CD4-positive, alpha-beta T cell treated with Interleukin-10 for 1 hour (primary cell): Measurements from ENCODE around the gene ZFP57.

ENCODE experiments used
- DNase-seq: peaks from one replicate; pipeline ENCODE4 v3.0.0-alpha.2; 2020

The ZFP57 gene

DNA sequence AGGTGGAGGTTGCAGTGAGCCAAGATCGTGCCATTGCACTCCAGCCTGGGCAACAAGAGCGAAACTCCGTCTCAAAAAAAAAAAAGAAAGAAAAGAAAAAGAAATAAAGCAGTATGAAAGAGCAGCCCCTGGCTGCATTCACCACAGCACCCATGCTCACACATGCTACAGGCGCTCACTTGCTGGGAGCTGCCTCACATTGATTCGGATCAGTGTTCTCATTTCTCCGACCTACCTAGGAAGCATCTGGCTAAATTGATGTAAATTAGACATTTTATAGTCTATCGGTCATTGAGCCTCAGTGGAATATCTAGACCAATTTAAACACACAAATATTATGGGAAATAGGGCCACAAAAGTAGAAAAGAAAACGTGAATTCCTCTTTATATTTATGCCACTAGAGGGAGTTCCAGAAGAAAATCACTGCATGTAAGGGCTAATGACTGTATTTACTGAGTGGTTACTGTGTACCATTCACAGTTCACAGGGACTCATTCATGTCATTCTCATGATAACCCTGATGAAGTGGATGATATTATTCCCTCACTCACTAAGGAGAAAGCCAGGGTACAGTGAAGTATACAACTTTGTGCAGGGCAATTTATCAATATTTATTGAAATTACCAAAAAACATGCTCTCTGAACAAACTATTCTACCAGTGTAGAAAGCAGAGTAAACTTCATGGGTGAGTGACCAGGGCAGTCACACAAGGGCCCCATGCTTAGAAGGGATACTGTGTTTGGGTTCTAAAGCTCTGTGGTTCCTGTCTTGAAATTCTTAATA, 29.3 kb downstream of the ZFP57 start:
- peak; percentile 60 for DNase-seq

DNA sequence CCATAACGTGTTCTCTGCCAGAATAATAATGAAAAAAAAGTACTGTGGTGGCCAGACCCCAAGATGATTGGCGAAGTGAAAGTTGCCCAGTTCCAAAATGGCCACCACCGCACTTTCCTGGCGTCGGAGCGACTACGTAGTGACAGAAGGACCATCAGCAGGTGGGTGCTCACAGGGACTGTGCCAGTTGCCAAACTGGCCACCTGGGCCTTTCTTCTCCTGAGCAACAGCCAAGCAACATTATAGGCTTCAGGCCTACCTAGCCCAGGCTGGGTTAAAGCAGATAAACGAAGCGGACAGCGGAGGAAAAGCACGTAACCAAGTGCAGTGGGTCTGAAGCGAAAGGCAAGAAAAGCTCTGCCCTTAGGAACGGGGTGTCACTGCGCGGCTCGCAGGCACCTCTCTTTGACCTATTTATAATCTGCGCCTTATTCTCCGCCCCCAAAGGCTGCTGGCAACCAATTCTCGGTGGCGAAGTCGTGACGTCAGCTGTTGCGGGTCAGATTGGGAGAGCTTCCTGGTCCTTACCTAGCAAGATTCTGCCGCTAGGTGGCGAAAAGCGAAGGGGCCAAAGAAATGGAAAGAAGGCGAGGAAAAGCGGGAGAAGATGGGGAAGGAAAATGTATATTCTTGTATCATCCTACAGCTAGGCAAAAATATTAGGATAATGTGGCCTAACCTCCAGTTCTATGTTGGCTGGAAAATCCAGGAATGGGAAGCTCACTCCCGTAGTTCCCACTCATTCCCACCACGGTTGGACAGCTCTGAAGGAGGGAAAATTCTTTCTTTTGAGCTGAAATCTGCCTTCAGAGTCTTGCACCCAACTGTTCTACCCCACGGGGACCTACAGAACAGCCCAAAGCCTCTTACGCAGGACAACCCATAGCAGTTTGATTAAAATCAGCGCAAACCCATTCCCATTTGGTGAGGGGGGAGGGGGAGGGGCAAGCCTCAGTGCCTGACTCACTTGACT, 31.0 kb downstream of the ZFP57 start:
- DNase-seq, result peak; percentile 99

DNA sequence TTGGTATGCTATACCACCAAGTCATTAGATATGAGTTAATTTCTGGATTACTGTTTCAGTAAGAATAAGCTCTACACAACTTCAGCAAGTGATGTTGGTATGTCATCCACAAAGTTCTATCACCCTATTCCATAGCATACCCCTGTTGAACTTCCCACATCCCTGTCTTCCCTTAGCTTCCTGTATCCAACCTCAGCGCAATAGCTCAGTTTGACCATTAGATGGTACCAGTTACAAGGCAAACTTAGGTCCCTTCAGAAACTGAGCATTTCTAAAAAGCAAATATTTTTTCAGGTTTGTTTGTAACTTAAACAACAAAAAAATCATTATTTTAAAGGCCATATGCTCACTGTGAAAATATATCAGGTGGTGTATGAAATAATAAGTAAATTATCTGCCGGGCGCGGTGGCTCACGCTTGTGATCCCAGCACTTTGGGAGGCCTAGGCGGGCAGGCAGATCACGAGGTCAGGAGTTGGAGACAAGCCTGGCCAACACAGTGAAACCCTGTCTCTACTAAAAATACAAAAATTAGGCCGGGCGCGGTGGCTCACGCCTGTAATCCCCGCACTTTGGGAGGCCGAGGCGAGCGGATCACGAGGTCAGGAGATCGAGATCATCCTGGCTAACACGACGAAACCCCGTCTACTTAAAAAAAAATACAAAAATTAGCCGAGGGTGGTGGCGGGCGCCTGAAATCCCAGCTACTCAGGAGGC, 32.9 kb downstream of the ZFP57 start:
- DNase-seq, result no peak

DNA sequence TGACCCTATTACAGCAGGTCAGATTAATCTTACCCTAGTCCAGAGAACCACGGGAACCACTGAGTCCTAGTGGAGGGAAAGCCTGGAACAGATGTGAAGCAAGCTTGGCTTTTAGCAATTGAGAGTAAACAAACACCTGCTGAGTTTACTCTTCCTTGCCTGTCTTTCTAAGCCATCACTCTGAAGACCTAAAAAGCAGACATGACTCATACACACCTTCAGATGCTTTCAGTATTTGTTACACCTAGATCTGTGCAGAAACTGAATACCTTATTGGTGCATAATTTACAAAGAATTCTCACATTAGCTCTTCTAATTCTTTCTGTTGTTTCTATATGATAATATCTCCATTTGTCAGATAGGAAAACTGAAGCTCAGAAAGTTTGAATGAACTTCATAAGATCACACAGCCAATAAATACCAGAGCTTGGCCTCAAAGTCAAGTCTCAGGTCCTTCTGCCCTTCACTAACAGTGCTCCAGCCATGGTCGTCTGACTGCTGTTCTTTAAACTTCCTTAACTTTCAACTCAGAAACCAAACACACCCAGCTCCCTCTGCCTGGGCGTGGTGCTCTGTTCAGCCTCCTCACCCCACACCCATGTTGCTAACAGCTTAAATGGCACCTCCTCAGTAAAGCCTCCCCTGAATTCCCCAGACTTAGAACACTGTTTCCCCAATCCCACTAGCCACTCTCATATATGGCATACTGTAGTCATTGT, 39.4 kb downstream of the ZFP57 start:
- DNase-seq, result peak; percentile 45

DNA sequence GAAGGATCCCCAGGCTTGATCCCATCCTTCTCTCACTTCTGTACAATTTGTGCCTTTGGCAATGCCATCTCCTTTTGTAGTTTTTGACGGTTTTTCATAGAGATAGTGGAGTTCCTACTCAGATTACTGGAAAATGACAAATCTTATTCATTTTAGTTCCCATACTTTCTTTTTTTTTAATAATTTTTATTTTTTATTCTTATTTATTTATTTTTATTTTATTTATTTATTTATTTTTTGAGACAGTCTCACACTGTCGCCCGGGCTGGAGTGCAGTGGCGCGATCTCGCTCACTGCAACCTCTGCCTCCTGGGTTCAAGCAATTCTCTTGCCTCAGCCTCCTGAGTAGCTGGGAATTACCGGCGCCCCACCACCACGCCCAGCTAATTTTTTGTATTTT, 43.7 kb downstream of the ZFP57 start:
- no peak for DNase-seq

DNA sequence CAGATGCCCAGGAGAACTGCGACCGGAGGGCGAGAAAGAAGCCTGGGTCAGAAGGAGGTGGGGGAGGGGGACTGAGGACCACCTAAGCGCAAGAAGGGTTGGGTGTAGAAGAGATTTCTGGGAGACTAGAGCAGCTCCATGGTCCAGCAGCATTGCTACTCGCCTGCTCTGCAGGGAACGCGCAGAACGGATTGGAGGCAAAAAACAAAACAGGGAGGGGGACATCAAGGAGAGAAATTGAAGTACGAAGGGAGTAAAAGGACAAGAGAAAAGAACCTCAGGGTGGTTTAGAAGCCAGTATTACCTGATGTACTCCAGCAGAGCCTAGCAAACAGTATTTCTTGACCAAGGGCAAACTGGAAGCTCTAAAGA, 47.4 kb downstream of the ZFP57 start:
- no peak for DNase-seq

DNA sequence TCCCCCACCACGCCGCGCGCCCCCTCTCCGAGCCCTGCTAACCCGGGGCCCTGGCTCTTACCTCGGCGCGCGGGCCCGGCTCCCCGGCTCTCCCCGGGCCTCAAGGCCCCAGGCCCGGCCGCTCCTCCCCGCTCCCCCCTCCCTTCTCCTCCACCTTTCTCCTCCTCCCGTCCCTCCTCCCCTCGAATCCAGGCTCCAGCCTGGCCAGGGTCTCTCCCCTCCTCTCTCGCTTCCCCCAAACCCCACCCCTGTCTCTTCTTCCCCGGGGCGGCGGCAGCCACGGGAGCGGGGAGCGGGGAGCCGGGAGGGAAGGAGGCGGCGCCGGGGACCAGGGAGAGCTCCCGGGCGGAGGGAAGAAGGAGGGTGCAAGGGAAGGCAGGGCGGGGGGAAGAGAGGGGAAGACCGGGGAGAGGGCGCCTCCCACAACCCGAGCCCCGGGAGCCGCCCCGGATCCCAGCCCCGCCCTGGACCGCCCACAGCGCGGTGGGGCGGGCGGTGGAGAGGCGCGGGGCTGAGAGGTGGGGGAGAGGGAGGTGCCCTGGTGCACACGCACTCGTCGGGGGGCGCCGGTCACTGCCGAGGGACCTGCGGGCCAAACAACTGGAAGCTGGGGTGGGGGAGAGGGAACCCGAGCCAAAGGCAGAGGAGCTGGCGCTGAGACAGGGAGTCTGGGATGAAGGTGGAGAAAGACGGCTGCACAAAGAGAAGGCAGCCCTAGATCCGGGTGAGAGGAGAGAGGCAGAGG, 48.0 kb downstream of the ZFP57 start, which contains the start of gene GABBR1:
GABBR1 (minus strand) TSS at position 395 of the 745 bp plus-strand sequence. CDS start 798 bp downstream, outside the sequence.
- peak; percentile 75 for DNase-seq

DNA sequence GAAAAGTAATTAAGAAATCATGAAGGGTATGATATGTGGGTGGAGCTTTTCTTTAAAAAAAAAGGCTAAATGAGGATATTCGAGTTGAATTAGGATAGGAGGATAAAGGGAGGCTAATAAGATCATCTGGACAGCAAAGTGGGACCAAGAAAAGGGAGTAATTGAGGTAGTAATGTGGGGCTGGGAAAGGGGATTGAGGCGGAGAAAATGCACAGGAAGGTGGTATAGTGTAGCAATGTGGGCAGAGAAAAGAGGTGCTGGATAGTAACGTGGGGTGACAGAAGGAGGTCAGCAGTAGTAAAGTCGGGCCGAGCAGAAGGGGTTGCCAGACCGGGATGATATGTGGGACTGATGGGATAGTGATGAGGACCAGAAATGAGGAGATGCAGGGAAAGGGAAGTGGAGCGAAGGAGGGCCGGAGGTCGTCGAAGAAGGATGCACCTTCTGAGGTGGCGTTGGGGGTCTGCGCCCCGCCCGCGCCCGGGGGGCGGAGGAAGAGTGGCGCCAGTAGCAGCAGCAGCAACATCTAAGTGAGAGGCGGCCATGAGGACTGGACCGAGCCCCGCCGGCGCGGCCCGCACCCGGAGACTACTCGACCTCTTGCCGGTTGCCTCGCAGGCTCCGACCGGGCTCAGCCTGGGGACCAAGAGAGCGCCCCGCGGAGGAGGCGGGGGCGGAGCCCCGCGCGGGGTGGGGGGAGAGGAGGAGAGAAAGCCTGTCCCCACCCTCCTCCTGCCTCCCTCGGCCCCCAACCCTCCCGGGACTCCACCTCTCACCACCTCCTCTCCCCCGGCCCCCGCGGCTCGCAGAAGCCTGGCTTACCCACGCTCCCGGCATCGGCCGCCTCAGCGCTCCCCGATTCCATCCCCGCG, 48.9 kb downstream of the ZFP57 start:
- DNase-seq, result peak; percentile 72

DNA sequence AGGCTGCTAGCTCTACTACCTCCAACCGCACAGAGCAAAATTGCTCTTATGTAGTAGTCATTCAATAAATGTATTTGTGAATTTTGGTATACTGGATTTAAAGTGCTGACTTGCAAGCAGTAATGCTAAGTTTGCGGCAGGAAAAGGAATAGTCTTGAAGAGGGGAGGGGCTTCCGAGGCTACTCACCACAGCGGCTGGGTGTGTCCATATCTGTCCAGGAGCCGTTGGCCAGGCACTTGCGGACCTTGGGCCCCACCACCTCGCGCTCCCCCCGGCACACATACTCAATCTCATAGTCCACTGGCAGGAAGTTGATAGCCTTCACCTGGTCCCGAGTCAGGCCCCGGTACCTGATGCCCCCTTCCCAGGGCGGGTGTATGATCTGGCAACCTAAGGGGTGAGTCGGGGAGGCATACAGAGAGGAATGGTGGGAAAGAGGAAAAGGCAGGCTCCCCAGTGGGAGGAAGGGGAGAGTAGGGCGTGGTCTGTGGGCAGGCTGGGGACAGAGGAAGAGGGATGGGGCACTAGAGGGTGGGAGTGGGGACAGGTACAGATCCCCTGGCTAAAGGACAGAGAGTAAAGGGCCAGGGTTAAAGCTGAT, 49.6 kb downstream of the ZFP57 start:
- DNase-seq, result no peak

DNA sequence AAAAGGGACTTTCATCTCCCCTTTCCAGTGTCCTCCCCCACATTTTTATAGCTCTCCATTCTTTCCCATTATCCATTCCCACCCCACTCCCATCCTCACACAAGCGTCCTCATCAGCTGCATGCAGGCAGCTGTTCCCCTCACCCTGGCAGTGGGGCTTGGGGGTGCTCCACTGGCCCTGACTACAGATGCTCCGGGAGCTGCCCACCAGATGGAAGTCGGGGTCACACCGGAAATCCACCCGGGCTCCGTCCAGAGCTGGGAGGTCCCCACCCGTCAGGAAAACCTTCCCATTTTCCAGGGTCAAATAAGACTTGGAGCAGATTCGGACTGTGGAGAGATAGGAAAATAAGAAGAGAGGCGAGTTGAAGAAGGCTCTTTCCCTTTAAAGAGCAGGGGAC, 50.6 kb downstream of the ZFP57 start:
- no peak for DNase-seq

DNA sequence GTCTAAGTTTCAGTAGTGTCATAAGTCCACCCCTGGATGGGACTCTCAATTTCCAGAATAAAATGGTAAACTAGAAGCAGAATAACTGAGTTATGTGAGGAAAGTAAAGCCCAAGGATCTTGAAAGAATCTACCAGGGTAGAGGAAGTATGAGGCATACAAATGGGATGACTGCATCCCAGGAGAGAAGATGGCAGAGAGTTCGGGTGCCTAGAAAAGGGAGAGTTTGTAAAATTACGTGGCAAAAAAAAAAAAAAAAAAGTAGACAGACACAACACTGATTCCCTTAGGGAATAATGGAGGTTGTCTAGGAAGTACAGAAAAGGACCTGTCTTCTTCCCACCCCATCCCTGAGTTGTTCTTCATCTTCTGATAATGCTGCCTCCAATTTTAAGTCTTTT, 51.4 kb downstream of the ZFP57 start:
- no peak for DNase-seq

DNA sequence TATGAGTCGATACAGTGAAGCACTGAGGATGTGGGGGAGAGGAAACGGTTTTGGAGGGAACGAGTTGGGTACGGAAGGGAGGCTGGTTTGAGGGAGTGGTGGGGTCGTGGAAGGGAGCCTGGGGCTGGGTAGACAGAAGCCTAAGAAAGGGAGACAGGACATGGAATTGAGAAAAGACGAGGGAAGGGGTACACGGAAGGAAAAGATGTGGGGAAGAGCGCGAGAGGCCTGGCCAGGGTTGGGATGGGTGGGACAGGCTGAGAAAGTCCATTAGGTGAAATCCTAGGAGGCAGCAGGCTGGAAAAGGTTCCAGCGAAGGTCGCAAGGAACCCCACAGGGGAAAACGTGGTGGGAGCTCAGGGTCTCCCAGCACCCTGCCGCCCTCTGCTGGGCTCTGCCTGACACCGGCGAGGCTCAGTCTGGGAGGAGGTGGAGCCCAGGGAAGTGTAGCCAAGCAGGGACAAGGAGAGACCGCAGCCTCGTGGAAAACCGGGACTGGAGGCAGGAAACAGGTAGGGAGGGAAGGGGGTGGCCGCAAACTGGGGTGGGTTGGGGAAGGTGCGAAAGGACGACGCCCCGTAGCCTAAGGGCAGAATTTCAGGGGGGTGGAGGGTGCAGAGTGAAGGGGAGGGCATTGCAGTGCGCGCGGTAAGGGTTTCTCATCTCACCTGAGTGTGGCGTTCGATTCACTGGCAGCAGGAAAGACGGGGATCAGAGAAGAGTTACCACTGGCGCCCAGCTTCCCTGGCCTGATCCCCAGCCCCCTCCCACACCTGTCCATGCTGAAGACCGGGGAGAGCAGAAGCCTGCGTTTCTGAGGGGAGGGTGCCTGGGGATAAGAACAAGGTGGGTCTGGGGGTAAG, 52.3 kb downstream of the ZFP57 start:
- peak; percentile 54 for DNase-seq

DNA sequence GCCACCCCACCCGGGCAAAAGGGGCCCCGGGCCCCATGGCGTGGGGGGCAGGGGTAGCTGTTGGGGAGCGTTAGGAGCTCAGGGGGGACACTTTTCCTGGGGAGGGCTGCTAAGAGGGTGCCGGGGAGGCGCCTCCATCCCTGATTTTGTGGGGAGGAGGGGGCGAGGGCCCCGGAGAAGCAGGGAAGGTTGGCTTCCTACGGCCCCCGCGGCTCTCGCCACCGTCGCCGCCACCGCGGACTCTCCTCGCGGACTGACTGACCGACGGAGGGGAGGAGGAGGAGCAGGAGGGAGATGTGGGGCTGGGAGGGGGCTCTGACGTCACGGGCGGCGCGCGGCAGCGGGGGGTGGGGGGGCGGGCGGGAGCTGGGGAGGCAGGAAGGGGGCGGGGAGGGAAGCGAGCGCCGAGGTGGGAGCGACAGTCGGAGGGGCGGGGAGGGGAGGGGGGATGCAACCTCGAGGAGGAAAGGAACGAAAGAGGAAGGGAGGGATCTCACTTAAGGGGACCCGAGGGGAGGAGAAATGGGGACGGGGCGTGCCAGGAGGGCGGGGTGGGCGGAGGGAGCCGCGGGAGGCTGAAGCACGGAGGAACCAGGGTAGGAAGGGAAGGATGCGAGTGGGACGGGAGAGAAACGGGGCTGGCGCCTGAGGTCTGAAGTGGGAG, 53.1 kb downstream of the ZFP57 start:
- DNase-seq, result peak; percentile 74

DNA sequence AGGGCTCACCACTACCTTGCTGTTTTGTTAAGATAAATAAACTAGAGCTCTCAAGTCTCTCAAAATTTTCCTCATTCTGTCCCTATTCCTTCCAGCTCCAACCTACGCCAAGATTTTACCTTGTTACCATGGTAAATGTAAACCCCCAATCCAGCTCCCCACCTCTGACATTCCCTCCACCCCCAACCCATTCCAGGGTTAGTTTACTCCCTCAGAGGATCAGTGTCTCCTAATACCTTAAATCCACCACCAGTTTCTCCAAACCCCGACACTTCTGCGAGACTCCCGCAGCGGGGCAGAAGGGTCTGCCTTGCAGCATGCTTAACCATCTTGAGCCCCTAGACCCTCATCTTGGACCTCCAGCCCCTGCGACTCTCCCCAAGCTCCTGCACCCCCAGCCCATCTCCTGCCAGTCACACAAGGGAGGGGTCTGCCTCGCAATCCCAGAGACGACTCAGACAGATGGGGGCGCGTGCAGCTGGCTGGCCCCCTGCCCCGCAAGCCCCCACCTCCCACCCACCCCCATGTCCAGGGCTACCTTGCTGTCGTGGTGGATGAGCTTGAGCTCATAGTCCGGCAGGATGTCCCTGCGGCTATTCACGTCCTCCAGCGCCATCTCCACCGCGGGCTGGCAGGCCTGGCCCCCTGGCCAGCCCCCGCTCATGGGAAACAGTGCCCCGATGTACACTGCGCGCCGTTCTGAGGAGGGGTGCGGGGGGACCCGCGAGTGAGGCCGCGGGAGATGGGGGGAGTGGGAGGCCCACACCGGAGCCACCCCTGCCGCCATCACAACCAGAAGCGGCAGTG, 53.8 kb downstream of the ZFP57 start:
- DNase-seq, result no peak

DNA sequence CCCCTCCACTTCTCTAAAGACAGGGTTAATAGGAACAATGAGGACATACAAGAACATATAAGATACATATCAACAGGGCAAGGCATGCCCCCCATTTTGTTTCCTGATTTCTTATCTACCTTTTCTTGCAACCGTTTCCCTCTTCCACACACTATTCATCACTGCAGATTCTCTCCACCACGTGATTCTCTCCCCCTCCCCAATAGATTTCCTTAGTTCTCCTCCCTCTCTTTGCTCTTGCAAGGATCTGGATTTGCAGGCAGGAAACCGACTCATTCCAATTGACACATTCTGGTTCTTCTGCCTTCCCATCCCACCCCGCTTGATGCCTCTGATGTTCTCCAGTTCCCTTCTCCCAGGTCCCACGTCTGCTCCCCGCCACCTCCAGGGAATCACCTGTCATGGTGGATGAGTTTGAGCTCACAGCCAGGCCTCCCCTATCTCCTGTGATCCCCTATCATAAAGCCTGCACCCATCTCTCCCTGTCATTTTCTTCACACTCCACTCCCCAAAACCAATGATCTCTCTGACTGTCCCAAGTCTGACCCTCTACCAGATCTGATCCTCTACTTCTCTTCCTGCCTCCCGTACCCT, 55.5 kb downstream of the ZFP57 start:
- DNase-seq, result no peak

DNA sequence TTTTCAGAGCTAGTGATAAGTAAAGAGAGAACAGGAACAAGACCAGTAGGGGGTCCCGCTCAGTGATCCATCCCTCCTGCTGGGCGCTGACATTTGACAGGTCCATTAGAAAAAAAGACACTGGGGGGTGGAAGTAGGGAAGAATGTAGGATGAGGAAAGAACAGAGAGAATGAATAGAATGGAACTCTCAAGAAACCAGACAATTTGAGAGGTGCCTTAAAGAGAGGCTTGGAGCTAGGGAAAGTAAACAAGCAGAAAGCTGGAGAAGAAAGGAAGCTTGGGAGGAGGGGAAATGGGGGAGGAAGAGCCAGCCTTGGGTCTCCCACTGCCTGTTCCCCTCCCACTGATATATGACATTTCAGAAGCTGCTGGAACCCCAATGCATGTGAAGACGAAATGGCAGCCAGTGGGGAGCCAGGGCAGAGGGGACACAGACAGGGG, 56.4 kb downstream of the ZFP57 start:
- no peak for DNase-seq
